Measurements from ENCODE around the gene SYCP3. TPM values are rescaled to one million over a fixed set of nuclear protein-coding genes. Genes with fewer than 3 reads are reported as not detected.
"Not testable (repeated sequence)": the region's sequence is repeated elsewhere in the genome, so short reads cannot be mapped to it uniquely, and the experiment has no call there.

Gene SYCP3
- total RNA-seq, 1 donor from 2014 or later: not detected

DNA sequence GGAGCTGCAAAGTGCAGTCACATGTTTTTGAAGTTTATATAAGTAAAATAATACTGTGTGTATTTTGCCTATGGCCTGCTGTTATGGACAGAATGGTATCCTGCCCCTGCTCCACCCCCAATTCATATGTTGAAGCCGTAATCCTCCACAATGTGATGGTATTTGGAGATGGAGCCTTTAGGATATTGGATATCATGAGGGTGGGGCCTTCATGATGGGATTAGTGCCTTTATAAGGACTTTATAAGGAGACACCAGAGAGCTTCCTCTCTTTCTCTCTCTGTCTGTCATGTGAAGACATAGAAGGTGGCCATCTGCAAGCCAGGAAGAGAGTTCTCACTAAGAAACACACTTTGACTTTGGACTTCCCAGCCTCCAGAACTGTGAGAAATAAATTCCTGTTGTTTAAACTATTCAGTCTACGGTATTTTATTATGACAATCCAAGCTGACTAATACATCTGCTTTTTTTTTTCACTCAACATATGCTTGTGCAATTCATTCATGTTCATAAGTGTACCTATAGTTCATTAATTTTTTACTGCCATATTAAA, 44.9 kb downstream of the SYCP3 start:
- DNase-seq (ENCODE audit: low read depth): no peak
- TF ChIP-seq, protein P1, sequence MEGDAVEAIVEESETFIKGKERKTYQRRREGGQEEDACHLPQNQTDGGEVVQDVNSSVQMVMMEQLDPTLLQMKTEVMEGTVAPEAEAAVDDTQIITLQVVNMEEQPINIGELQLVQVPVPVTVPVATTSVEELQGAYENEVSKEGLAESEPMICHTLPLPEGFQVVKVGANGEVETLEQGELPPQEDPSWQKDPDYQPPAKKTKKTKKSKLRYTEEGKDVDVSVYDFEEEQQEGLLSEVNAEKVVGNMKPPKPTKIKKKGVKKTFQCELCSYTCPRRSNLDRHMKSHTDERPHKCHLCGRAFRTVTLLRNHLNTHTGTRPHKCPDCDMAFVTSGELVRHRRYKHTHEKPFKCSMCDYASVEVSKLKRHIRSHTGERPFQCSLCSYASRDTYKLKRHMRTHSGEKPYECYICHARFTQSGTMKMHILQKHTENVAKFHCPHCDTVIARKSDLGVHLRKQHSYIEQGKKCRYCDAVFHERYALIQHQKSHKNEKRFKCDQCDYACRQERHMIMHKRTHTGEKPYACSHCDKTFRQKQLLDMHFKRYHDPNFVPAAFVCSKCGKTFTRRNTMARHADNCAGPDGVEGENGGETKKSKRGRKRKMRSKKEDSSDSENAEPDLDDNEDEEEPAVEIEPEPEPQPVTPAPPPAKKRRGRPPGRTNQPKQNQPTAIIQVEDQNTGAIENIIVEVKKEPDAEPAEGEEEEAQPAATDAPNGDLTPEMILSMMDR (IDR thresholded peaks at IDR 0.05; ENCODE audit: insufficient read depth, low read length, poor library complexity, severe bottlenecking): no peak
- H3K27me3 ChIP-seq (ENCODE audit: control insufficient read depth, insufficient read depth, low read length): no peaks in the 10 kb centered on the region
- no peak overlapping the region for H3K4me3 ChIP-seq (ENCODE audit: low read depth, low read length)
- H3K36me3 ChIP-seq (ENCODE audit: control insufficient read depth, insufficient read depth, low read length): no peaks in the 10 kb centered on the region

GRCh38 chr12:101691503-101692096, 47.7 kb downstream of the SYCP3 start:
- TF ChIP-seq, protein P1 (IDR thresholded peaks at IDR 0.05; ENCODE audit: insufficient read depth, low read length, poor library complexity, severe bottlenecking): no peak
- Histone ChIP-seq H3K36me3 (ENCODE audit: control insufficient read depth, insufficient read depth, low read length) (no peaks in the 10 kb centered on the region), H3K4me3 (ENCODE audit: low read depth, low read length) (no peak overlapping the region), H3K27me3 (ENCODE audit: control insufficient read depth, insufficient read depth, low read length) (no peaks in the 10 kb centered on the region)
- DNase-seq (ENCODE audit: low read depth): no peak

DNA sequence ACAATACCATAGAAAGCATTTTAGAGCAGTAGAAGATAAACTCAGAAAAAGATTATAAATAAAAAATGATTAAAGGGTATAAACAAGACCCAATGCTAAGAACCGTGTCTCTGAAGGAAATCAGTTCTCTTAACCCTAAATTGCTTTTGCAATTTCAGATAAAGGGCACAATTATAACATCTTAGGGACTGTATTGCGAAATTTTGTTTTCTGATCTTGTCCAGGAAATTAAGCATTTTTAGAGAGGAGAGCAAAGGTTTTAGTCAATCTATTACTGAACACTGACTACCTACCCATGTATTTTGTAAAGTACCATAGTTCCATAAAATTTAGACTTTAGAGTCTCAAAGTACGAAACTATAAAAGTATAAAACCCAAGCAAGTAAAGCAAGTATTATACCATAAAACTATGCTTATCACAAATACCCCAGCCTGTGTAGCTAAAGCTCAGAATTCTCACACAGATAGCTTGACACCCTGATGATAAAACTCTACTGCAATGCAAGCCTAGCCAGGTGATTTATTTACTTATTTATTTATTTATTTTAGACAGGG, 48.6 kb downstream of the SYCP3 start:
- no peaks in the 10 kb centered on the region for H3K36me3 ChIP-seq (ENCODE audit: control insufficient read depth, insufficient read depth, low read length)
- H3K4me3 ChIP-seq (ENCODE audit: low read depth, low read length): no peak overlapping the region
- H3K27me3 ChIP-seq (ENCODE audit: control insufficient read depth, insufficient read depth, low read length): no peaks in the 10 kb centered on the region
- TF ChIP-seq, protein P1 (IDR thresholded peaks at IDR 0.05; ENCODE audit: insufficient read depth, low read length, poor library complexity, severe bottlenecking): no peak
- DNase-seq (ENCODE audit: low read depth): no peak

- DNase-seq (ENCODE audit: low read depth): no peak
- H3K36me3 ChIP-seq (ENCODE audit: control insufficient read depth, insufficient read depth, low read length): no peaks in the 10 kb centered on the region
- no peaks in the 10 kb centered on the region for H3K27me3 ChIP-seq (ENCODE audit: control insufficient read depth, insufficient read depth, low read length)
- TF ChIP-seq, protein P1 (IDR thresholded peaks at IDR 0.05; ENCODE audit: insufficient read depth, low read length, poor library complexity, severe bottlenecking): no peak
- H3K4me3 ChIP-seq (ENCODE audit: low read depth, low read length): no peak overlapping the region
Measured at GRCh38 chr12:101686176-101686575, 53.1 kb downstream of the SYCP3 start.

DNA sequence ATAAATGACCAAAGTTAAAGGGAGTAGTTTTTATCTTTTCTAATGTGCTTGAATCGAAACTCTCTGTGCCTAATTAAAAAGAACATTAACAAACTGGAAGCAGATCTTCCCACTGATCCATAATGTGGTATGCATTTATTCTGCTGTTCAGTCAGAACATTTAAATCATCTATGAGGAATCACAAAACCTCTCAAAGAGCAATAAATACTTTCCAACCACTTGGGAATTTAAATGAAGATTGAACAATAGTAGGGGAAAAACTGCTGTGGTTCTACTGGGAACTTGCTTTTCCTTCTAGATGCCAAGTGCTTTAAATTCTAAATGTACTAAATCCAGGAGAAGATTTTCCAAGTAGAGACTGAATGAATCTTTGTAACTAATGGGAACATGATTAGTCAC, 54.2 kb downstream of the SYCP3 start:
- H3K27me3 ChIP-seq (ENCODE audit: control insufficient read depth, insufficient read depth, low read length): no peaks in the 10 kb centered on the region
- TF ChIP-seq, protein P1 (IDR thresholded peaks at IDR 0.05; ENCODE audit: insufficient read depth, low read length, poor library complexity, severe bottlenecking): no peak
- H3K36me3 ChIP-seq (ENCODE audit: control insufficient read depth, insufficient read depth, low read length): no peaks in the 10 kb centered on the region
- DNase-seq (ENCODE audit: low read depth): no peak
- H3K4me3 ChIP-seq (ENCODE audit: low read depth, low read length): no peak overlapping the region

GRCh38 chr12:101681627-101682026, 57.6 kb downstream of the SYCP3 start:
- DNase-seq (ENCODE audit: low read depth); H3K4me3 ChIP-seq (ENCODE audit: low read depth, low read length); H3K36me3 ChIP-seq (ENCODE audit: control insufficient read depth, insufficient read depth, low read length); H3K27me3 ChIP-seq (ENCODE audit: control insufficient read depth, insufficient read depth, low read length): not testable (repeated sequence)
